Activated T-cell treated with anti-CD3 and anti-CD28 coated beads, Interleukin-2, amount 50 U/mL, for 72 hours (primary cell): ENCODE measurements around the gene WASF1. TPM values are rescaled to one million over a fixed set of nuclear protein-coding genes. Genes with fewer than 3 reads are reported as not detected.
A peak's percentile ranks its signal among the peaks of the same experiment; 100 is the strongest.

Experiments
- ATAC-seq, 2 donors: fragments of 150-1000 bp; cut with Tn5 transposase; replicated peaks in 1 of 2; 2 replicates each; pipeline ENCODE4 v1.10.0; 2021; ENCODE audit warnings: moderate library complexity in 2 of 2, mild to moderate bottlenecking in 1 of 2
- DNase-seq, 2 donors: peaks; one replicate each; pipeline ENCODE4 v3.0.0; 2021 to 2022; ENCODE audit warnings: mixed read lengths in 1 of 2
- H3K27ac Mint-ChIP-seq: one replicate; pipeline ENCODE4 v1.8.0; 2022; ENCODE audit warnings: mild to moderate bottlenecking, moderate library complexity, mixed read lengths
- H3K27me3 Mint-ChIP-seq: one replicate; pipeline ENCODE4 v1.8.0; 2022; ENCODE audit warnings: low read depth, mixed read lengths
- H3K36me3 Mint-ChIP-seq, 2 donors: one replicate each; pipeline ENCODE4 v1.8.0; 2022; ENCODE audit warnings: mixed read lengths in 2 of 2, mild to moderate bottlenecking in 1 of 2; ENCODE audit not compliant: insufficient read depth in 2 of 2
- H3K4me1 Mint-ChIP-seq: one replicate; pipeline ENCODE4 v1.8.0; 2022; ENCODE audit warnings: low read depth, mixed read lengths
- H3K4me3 Mint-ChIP-seq, 2 donors: one replicate each; pipeline ENCODE4 v1.8.0; 2022; ENCODE audit warnings: mild to moderate bottlenecking in 2 of 2, mixed read lengths in 2 of 2, moderate library complexity in 2 of 2
- H3K9me3 Mint-ChIP-seq, 2 donors: one replicate each; pipeline ENCODE4 v1.8.0; 2022; ENCODE audit warnings: mixed read lengths in 2 of 2
- total RNA-seq, 2 donors: library from RNA; stranded (reverse); gene quantifications; one replicate each; pipeline ENCODE4 v1.2.3, GENCODE V29; 2022

The WASF1 gene
- total RNA-seq, 2 donors from 2014 or later = 2.6 to 3.3 TPM

- no peaks in the 10 kb centered on the region for H3K9me3 Mint-ChIP-seq
- no peak for DNase-seq
- no peaks in the 10 kb centered on the region for H3K27me3 Mint-ChIP-seq
- peaks cover 6% of the 10 kb centered on the region for H3K4me1 Mint-ChIP-seq
- no peak for ATAC-seq
- peaks cover 0 to 7% of the 10 kb centered on the region in 2 donors for H3K36me3 Mint-ChIP-seq
- H3K27ac Mint-ChIP-seq = no peak overlapping the region
- no peak overlapping the region for H3K4me3 Mint-ChIP-seq
Measured at GRCh38 chr6:110190726-110191125, 11.3 kb upstream of the WASF1 start.

- H3K9me3 Mint-ChIP-seq = no peaks in the 10 kb centered on the region
- peaks cover 14% of the 10 kb centered on the region for H3K4me1 Mint-ChIP-seq
- no peak overlapping the region for H3K27ac Mint-ChIP-seq
- no peak for DNase-seq
- no peak for ATAC-seq
- H3K4me3 Mint-ChIP-seq = no peak overlapping the region
- H3K36me3 Mint-ChIP-seq = peaks cover 0 to 1% of the 10 kb centered on the region in 2 donors
- no peaks in the 10 kb centered on the region for H3K27me3 Mint-ChIP-seq
Measured at GRCh38 chr6:110188791-110189190, 9.3 kb upstream of the WASF1 start.

- H3K27ac Mint-ChIP-seq = no peak overlapping the region
- no peaks in the 10 kb centered on the region for H3K36me3 Mint-ChIP-seq
- H3K4me1 Mint-ChIP-seq = peaks cover 14% of the 10 kb centered on the region
- peak overlapping the region; percentile 64 to 69 for H3K4me3 Mint-ChIP-seq
- no peak for DNase-seq
- peak; percentile 77 to 81 for ATAC-seq
- H3K27me3 Mint-ChIP-seq = no peaks in the 10 kb centered on the region
- no peaks in the 10 kb centered on the region for H3K9me3 Mint-ChIP-seq
Measured at GRCh38 chr6:110185879-110186278, 6.4 kb upstream of the WASF1 start.

DNA sequence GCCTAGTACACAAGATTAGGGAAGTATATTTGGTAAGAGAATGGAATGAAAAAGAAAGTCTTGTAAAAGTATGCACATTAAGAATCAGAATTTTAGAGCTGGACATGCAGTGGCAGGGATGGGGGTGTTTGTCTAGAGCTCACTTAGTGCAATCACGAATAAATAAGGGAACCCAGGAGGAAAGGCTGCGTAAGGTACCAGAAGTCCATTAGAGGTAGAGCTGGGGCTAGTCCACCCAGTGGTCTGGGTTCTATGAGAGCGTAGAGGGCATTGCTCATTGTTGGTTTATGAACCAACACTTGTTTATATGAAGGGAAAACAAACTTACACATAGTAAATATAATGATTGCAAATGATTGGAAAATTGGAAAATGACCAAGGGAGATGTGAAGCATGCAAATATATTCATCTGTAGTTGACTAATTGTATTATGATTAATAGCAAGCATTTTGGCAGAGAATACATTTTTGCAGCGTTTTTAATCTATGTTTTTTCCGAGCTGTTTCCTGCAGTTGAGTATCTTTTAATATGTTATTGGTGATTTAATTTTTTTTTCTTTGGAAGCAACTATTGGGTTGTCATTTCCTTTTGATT is 3.9 kb upstream of the WASF1 start:
- no peak overlapping the region for H3K27ac Mint-ChIP-seq
- H3K27me3 Mint-ChIP-seq = no peaks in the 10 kb centered on the region
- H3K4me3 Mint-ChIP-seq = no peak overlapping the region
- ATAC-seq (no peak), DNase-seq (no peak)
- peaks cover 16% of the 10 kb centered on the region for H3K4me1 Mint-ChIP-seq
- no peaks in the 10 kb centered on the region for H3K9me3 Mint-ChIP-seq
- peaks cover 0 to 3% of the 10 kb centered on the region in 2 donors for H3K36me3 Mint-ChIP-seq

GRCh38 chr6:110181131-110182030 is 1.9 kb upstream of the WASF1 start:
- Mint-ChIP-seq H3K36me3 (peaks cover 0 to 3% of the 10 kb centered on the region in 2 donors), H3K9me3 (no peaks in the 10 kb centered on the region), H3K27ac (no peak overlapping the region), H3K4me1 (peaks cover 20% of the 10 kb centered on the region), H3K4me3 (no peak overlapping the region), H3K27me3 (peaks cover 5% of the 10 kb centered on the region)
- DNase-seq (peak; percentile 2 to 11), ATAC-seq (no peak)

GRCh38 chr6:110180228-110181008 is 948 bp upstream of the WASF1 start, which contains the start of gene CDC40:
CDC40 (plus strand) TSS chr6:110180427; CDS start chr6:110180445, 18 bp downstream.
- Mint-ChIP-seq H3K9me3 (no peaks in the 10 kb centered on the region), H3K36me3 (peaks cover 0 to 3% of the 10 kb centered on the region in 2 donors), H3K4me3 (no peak within 1 kb of the TSS), H3K27me3 (peaks cover 7% of the 10 kb centered on the region), H3K4me1 (peaks cover 10% of the 10 kb centered on the region), H3K27ac (no peak within 1 kb of the TSS)
- peak; percentile 59 to 62 for ATAC-seq
- DNase-seq = peak; percentile 62 to 68

- peak overlapping the region; percentile 72 to 95 for H3K4me3 Mint-ChIP-seq
- peak; percentile 64 to 77 for DNase-seq
- H3K4me1 Mint-ChIP-seq = peaks cover 6% of the 10 kb centered on the region
- no peaks in the 10 kb centered on the region for H3K9me3 Mint-ChIP-seq
- peak; percentile 59 to 67 for ATAC-seq
- H3K27ac Mint-ChIP-seq = peak overlapping the region; percentile 80
- H3K27me3 Mint-ChIP-seq = peaks cover 15% of the 10 kb centered on the region
- peaks cover 0 to 3% of the 10 kb centered on the region in 2 donors for H3K36me3 Mint-ChIP-seq
Measured at GRCh38 chr6:110178626-110179405, 654 bp downstream of the WASF1 start.

DNA sequence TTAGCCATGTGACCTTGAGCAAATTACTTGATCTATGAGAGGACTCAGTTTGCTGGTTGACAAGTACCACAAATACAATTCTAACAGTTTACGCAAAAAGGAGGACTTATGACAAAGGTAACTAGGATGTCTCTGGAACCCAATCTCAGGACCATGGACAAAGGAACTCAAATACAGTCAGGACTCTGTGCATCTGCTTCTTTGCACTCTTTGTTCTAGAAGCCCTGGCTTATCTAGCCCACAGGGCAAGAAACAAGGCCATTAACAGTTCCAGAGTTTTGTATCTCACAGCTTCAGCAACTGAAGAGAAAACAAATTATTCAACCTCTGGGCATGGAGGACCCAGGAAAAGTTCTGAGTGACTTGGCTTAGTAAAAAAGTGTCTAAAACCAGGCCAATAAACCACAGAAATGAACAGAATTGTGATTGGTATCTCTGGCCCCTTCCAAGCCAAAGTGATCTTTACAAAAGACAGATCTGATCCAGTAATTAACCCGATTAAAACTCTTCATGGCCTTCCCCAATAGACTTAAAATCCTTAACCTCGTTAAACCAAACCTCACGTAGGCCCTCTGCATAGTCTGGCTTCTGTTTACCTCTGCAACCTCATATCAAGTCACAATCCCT is 5.9 kb downstream of the WASF1 start:
- Mint-ChIP-seq H3K36me3 (peaks cover 0 to 3% of the 10 kb centered on the region in 2 donors), H3K27ac (no peak overlapping the region), H3K27me3 (peaks cover 15% of the 10 kb centered on the region), H3K4me1 (peaks cover 6% of the 10 kb centered on the region), H3K4me3 (no peak overlapping the region), H3K9me3 (no peaks in the 10 kb centered on the region)
- ATAC-seq = no peak
- no peak for DNase-seq

GRCh38 chr6:110170081-110170480 is 9.4 kb downstream of the WASF1 start:
- Mint-ChIP-seq H3K36me3 (no peaks in the 10 kb centered on the region), H3K4me1 (no peaks in the 10 kb centered on the region), H3K27me3 (peaks cover 5% of the 10 kb centered on the region), H3K9me3 (no peaks in the 10 kb centered on the region), H3K27ac (no peak overlapping the region), H3K4me3 (no peak overlapping the region)
- no peak for DNase-seq
- no peak for ATAC-seq

DNA sequence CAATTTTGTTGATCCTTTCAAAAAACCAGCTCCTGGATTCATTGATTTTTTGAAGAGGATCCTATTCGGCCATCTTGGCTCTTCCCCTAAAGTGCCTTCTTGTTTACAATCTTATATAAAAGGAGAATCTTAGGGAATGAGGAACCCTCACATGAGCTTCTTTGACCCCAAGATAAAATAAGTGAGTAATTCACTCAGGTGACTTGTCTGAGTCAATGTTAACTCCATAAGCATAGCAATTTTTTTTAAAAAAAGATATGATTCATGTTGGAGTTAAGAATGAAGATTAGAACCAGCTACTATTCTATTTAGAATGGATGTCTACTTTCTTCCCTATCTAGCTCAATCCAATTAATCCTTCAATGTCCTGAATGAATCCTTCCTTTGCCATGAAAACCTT is 21.0 kb downstream of the WASF1 start:
- DNase-seq (no peak), ATAC-seq (no peak)
- Mint-ChIP-seq H3K36me3 (no peaks in the 10 kb centered on the region), H3K27ac (no peak overlapping the region), H3K27me3 (peaks cover 12% of the 10 kb centered on the region), H3K9me3 (no peaks in the 10 kb centered on the region), H3K4me1 (no peaks in the 10 kb centered on the region), H3K4me3 (no peak overlapping the region)

GRCh38 chr6:110147870-110148269 is 31.6 kb downstream of the WASF1 start:
- ATAC-seq = no peak
- H3K4me1 Mint-ChIP-seq = no peaks in the 10 kb centered on the region

GRCh38 chr6:110140650-110141049 is 38.8 kb downstream of the WASF1 start:
- H3K27ac Mint-ChIP-seq = no peak overlapping the region

More at GRCh38 chr6:110147870-110148269, 31.6 kb downstream of the WASF1 start:
- Mint-ChIP-seq H3K9me3 (no peaks in the 10 kb centered on the region), H3K36me3 (no peaks in the 10 kb centered on the region), H3K27ac (no peak overlapping the region), H3K4me3 (no peak overlapping the region), H3K27me3 (no peaks in the 10 kb centered on the region)
- no peak for DNase-seq

More at GRCh38 chr6:110140650-110141049, 38.8 kb downstream of the WASF1 start:
- peaks cover 17% of the 10 kb centered on the region for H3K27me3 Mint-ChIP-seq
- H3K9me3 Mint-ChIP-seq = no peaks in the 10 kb centered on the region
- H3K4me3 Mint-ChIP-seq = no peak overlapping the region
- no peak for ATAC-seq
- H3K36me3 Mint-ChIP-seq = peaks cover 0 to 2% of the 10 kb centered on the region in 2 donors
- no peaks in the 10 kb centered on the region for H3K4me1 Mint-ChIP-seq
- DNase-seq = no peak
